ENCODE measurements around the gene TLE5.
"Not testable (repeated sequence)": the region's sequence is repeated elsewhere in the genome, so short reads cannot be mapped to it uniquely, and the experiment has no call there.

The TLE5 gene

DNA sequence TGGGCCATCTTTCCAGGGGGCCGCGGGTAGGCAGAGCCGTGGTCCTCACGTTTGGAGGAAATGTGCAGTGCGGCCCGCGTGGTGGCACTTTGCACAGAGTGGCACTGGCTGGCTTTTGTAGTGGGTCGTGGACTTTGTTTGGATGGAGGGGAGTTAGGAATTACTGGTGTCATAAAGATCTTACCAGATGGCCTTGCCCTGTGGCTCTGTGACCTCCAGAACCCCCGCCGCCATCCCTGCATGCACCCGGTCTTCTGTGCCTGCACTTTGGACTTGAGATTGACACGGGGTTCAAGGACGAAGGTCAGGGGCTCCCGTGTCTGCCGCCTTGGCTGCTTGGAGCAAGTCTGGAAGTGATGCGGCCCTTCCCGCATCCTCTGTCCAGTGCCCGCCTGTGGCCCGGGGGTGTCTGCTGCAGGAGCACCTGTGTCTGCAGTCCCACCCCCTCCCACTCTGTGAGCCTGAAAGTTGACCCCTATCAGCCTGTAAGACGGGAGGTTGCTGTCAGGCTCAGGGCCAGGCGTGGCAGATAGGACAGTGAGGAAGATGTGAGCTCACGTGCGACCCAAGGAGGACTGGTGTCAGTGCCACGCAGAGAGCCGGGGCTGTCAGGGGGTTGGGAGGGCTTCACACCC lies 34.1 kb upstream of the TLE5 start:
- no peak for DNase-seq

DNA sequence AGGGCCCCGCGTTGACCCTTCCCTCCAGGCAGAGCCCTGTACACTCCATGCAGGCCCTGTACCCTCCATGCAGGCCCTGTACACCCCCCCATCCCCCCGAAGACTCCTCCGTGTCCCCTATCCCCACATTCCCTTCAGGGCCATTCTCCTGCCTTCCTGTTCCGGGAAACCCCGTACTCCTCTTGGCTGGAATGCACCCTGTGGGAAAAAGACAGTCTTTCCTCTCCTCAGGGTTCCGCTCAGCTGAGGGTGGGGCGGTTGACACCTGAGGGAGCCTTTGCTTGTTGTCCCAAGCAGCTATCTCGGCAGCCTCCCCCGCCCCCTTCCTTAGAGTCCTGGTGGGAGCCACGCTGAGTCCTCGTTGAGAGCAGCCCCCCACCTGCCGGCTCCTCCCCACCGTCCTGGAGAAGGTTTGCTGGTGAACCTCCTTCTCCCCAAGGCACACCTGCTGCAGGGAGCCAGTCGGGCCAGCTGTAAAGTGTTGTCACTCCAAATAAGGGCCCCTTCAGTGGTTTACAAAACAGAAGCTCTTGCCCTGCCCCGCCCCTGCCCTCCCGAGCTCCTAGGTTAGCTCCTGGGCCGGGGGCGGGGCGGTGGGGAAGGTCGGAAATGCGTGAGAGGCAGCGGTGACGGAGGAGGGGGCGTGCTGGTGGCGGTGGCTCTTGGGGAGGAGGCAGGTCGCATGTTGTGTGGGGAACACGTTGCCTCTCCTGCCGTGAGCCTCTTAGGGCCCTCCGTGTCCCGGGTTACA lies 33.3 kb upstream of the TLE5 start:
- DNase-seq: peak; percentile 79

DNA sequence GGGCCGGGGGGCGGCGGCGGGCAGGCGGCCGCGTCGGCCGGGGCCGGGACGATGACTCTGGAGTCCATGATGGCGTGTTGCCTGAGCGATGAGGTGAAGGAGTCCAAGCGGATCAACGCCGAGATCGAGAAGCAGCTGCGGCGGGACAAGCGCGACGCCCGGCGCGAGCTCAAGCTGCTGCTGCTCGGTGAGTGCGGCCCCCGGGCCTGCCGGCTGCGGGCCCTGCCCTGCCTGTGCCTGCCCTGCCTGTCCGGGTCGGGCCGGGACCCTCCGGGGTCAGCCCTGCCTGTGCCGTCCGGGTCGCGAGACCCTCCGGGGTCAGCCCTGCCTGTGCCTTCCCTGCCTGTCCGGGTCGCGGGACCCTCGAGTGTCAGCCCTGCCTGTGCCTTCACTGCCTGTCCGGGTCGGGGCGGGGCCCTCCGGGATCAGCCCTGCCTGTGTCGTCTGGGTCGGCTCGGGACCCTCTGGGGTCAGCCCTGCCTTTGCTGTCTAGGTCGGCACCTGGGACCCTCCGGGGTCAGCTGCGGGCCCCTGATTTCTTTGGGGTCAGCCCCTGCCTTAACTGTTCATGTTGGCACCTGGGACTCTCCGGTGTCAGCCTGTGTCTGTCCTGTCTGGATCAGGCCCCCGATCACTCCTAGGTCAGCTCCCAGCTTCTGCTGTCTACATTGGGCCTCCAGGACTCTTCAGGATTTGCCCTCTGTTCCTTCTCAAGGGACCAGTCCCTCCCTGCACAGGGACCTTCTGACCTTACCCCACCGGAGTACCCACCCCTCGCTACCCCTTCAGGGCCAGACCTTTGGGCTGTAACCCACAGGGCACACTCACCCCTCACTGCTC lies 32.5 kb upstream of the TLE5 start:
- peak; percentile 67 for DNase-seq

DNA sequence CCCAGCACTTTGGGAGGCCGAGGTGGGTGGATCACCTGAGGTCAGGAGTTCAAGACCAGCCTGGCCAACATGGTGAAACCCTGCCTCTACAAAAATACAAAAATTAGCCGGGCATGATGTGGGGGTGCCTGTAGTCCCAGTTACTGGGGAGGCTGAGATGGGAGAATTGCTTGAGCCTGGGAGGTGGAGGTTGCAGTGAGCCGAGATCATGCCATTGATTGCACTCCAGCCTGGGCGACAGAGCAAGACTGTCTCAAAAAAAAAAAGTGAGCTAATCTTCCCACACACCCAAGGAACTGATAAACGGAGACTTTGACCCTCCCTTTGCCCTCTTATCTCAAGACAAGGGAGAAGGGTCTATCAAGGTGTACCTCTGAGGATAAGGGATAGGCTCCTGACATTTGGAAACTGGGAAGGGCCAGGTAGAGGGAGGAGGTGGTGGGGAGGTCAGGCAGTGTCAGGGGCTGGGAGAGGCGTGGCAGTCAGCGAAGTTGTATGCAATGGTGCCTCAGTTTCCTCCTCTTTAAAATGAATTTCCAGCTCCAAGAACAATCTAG lies 27.1 kb upstream of the TLE5 start:
- not testable (repeated sequence) for DNase-seq

DNA sequence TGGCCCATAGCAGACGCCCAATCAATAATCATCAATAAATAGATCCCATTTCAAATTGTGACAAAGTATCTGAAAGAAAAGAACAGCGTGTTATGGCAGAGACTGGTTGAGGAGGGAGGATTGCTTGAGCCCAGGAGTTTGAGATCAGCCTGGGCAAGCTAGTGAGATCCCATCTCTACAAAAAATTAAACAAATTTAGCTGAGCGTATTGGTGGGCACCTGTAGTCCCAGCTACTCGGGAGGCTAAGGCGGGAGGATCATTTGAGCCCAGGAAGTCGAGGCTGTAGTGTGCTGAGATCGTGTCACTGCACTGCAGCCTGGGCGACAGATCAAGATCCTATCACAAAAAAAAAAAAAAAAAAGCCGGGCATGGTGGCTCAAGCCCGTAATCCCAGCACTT lies 25.5 kb upstream of the TLE5 start:
- DNase-seq: no peak

DNA sequence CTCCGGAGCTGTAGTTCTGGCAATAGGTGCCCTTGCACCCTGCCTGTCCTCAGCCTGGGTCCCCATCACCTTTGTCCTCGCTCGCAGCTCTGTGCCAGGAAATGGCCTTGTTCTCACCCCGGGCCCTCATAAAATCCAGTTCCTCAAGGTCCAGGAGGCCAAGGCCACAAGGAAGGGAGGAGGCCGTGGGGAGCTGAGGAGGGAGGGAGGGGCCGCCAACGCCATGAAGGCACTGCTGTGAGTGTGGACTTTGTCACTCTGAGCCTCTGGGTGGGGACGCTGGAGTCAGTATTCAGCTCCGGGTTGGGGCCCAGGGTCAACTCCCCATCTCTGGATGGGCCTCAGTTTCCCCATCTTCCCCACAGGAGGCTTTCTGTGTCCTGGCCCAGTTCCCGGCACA lies 22.6 kb upstream of the TLE5 start:
- no peak for DNase-seq

DNA sequence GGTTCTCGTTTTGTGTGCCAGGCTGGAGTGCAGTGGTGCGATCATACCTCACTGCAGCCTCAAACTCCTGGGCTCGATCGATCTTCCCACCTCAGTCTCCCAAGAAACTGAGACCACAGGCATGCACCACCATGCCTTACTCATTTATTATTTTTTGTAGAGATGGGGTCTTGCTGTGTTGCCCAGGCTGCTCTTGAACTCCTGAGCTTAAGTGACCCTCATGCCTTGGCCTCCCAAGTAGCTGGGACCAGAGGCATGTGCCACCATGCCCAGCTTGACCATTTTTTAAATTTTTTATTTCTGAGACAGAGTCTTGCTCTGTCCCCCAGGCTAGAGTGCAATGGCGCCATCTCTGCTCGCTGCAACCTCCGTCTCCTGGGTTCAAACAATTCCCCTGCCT lies 21.7 kb upstream of the TLE5 start:
- DNase-seq: no peak

DNA sequence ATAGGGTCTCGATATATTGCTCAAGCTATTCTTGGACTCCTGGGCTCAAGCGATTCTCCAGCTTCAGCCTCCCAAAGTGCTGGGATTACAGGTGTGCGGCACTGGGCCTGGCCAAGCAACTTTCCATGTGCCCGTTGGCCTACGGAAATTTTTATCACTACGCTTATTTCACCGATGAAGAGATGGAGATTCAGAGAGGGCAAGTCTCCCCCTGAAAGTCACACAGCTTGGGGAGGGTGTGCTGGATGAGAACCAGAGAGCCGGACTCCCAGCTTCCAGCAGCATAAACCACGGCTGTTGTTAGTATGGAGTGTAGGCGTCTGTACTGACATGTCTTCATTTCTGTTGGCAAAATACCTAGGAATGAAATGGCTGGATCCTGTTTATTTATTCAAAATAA lies 20.0 kb upstream of the TLE5 start:
- no peak for DNase-seq

DNA sequence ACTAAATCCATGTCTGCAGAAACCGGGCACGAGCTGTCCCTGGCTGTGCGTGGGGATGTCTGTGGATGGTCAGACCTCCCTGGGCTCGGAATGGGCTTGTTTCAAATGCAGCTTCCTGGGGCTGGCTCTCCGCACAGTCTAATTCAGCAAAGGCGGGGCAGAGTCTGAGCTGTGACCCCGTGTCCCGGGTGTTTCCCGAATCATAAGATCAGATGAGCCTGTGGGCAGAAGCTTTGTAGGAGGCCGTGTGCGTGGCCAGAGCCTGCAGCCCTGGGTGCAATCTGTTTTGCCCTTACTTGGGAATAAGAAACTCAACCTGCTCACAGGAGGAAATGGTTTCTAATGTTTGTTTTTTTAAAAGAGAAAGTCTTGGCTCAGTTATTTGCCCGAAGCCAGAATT lies 18.0 kb upstream of the TLE5 start:
- DNase-seq: no peak

DNA sequence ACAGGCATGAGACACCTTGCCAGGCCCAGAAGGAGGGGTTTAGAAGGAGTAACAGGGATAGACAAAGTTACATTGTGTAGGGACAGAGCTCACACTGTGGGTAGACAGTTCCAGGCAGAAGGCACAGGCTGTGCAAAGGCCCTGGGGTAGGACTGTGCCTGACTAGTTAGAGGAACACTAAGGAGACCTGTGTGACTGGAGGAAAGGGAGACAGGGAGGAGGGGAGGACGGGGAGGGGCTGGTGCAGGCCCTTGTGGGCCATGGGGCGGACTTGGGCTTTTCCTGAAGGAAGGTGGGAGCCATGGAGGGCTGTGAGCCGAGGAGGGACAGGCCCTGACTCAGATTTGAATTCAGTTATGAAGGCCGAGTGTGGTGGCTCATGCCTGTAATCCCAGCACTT lies 17.3 kb upstream of the TLE5 start:
- no peak for DNase-seq

DNA sequence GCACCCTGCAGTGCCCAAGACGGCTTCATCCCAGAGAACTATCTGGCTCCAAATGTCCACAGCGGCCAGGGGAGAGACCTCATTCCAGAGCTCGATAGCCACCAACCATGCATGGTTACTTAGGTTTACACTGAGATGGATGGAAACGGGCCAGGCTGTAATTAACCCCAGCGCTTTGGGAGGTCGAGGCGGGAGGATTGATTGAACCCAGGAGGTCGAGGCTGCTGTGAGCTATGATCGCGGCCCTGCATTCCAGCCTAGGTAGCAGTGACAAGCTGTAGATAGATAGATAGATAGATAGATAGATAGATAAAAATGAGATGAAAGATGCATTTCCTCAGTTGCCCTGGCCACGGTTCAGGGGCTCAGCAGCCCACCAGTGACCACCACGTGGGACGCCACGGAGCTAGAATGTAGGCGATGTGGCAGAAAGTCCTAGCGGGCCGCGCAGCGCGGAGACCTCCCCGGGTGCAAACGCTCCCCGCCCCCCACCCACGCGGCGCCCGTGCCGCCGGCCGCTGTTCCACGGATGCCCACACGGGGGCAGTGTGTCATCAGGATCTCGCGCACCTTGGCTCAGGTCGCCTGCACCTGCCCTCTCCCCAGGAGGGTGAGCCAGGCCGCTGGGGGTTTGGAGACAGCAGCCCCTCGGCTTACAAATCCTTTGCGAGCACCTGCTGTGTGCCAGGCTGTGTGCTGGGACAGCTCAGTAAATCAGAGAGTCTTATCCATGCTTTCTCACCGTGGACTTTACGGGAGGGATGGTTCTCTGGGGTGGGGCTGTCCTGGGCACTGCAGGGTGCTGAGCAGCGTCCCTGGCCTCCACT lies 13.5 kb upstream of the TLE5 start:
- peak; percentile 93 for DNase-seq

DNA sequence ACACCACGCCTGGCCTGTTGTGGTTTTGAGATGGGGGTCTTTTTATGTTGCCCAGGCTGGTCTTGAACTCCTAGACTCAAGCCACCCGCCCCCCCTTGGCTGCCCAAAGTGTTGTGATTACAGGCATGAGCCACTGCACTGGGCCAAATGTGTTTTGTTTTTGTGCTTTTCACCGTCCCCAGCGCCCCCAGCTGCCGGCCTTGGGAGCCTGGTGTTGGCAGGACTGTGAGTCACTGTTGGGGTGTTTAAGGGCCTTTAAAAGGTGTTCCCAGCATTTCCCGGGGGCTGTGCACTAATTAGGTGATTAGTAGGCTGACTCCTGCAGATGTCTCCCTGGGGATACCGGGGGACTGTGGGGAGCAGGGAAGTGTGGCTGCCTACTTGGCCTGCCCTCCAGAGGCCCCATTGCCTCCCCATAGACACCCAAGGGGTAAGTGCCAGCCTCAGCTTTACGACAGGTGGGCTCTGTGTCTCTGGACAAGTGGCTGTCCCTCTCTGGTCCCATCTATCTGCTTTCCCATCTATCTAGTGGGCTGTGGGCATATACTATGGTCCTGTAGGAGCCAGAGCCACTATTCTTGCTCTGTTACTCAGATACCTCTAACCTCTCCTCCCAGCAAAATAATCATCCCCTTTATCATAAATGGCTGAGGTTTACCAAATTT lies 11.8 kb upstream of the TLE5 start:
- DNase-seq: no peak

DNA sequence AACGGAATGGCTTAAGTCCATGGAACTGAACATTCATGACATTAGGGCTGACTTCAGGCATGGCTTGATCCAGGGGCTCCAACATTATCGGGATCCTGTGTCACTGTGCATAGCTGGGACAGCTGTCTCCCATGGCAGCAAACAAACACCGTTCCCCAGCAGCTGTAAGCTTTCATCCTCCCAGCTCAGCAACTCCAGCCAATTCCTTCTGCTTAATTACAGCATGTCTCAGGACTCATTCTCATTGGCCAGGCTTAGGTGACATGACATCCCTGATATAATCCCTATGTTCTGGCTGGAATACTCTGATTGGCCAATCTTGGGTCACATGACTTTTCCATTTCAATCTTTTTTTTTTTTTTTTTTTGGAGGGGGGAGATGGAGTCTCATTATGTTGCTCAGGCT lies 10.9 kb upstream of the TLE5 start:
- no peak for DNase-seq

DNA sequence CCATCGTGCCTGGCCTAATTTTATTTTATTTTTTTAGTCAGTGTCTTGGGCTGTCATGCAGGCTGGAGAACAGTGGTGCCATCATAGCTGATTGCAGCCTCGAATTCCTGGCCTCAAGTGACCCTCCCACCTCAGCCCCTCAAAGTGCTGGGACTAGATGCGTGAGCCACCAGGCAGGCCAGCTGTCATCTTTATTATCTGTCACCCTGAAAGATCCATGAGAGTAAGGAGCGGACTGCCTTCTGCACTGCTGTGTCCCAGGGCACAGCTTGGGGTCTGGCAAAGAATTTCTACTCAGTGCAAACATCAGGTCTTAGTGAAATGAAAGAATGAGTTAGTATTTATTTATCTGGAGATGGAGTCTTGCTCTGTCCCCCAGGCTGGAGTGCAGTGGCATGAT lies 9.5 kb upstream of the TLE5 start:
- DNase-seq: no peak

DNA sequence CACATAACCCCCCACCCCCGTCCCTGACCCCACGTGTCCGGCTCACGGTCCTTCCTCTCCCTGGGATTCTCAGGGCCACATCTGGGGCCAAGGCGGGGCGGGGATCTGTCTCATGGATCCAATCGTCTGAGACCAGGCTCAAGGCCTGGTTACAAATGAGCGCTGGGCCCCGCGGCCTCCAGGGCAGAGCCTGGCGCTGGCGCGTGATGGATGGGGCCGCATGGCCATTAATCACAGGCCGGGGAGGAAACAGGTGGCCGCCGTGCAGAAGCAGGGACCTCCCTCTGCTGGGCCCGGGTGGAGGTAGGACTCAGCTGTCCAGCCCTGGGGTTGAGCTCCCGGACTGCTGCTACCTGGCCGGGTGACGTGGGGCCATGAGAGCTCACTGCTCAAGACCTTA lies 5.8 kb upstream of the TLE5 start:
- no peak for DNase-seq

DNA sequence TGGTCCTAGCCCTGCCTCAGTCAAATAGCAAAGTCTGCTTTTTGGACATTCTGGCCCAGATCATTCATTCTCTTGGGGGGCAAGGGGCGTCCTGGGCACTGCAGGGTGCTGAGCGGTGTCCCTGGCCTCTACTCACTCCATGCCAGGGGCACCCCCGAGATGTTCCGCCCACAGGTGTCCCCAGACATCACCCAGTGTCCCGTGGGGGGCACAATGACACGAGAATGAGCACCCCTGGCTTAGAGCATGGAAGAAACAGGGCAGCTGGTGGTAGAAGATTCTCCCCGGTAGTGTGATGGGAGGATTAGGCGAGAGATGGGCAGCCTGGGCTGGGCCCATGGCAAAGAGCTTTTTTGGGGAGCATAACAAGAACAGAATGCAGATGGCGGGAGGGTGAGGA lies 5.3 kb upstream of the TLE5 start:
- DNase-seq: no peak

DNA sequence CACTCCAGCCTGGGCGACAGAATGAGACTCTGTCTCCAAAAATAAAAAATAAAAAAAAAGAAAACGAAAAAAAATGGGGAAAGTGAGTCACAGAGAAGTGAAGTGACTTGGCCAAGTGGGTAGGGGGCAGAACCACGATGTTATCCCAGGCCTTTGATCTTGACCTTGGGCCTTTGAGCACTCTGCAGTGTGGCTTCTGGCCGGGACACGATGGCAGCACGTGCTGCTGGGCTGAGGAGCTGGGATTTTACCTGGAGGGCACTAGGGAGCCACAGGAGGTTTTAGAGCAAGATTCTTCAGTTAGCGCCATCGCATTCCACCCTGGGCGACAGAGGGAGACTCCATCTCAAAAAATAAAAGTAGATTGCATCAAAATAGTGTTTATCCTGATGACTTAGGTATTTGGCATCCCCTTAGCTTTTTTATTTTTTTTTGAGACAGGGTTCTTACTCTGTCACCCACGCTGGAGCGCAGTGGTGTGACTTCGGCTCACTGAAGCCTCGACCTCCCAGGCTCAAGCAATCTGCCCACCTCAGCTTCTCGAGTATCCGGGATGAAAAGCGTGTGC lies 4.3 kb upstream of the TLE5 start:
- no peak for DNase-seq

DNA sequence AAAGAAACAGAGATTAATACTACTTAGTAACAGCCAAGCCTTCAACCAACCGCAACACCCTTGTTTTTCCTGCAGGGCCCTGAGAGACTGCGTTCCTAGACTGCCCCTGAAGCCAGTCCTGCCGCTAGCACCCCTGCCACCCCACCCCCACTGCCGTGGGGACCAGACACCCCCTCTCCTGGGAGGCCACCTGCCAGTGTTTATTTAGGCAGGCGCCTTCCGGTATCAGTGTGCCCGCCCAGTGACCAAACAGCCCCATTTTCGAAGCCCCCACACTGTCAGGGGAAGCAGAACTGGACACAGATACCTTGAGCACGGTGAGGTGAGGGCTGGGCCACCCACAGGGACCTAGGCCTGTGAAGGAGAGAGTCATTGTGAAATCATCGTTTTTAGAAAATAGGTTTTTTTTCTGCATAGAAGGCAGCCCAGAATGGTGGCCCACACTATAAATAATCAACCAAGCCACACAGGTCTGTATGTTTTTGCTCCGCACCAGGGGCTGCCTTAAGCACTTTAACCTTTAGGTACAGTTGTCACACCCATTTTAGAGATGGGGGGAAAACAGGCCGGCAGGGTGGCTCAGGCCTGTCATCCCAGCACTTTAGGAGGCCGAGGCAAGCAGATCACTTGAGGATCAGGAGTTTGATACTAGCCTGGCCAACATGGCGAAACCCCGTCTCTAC lies 3.5 kb upstream of the TLE5 start:
- no peak for DNase-seq

DNA sequence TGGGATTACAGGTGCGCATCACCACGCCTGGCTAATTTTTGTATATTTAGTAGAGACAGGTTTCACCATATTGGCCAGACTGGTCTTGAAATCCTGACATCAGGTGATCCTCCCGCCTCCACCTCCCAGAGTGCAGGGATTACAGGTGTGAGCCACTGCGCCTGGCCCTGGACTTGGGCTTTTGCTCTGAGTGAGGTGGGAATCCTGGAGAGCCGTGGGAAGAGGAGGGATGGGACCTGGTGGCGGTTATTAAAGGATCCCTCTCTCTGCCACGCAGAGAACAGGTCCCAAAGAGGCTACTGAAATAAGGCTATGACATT lies 1.7 kb upstream of the TLE5 start:
- DNase-seq: no peak

DNA sequence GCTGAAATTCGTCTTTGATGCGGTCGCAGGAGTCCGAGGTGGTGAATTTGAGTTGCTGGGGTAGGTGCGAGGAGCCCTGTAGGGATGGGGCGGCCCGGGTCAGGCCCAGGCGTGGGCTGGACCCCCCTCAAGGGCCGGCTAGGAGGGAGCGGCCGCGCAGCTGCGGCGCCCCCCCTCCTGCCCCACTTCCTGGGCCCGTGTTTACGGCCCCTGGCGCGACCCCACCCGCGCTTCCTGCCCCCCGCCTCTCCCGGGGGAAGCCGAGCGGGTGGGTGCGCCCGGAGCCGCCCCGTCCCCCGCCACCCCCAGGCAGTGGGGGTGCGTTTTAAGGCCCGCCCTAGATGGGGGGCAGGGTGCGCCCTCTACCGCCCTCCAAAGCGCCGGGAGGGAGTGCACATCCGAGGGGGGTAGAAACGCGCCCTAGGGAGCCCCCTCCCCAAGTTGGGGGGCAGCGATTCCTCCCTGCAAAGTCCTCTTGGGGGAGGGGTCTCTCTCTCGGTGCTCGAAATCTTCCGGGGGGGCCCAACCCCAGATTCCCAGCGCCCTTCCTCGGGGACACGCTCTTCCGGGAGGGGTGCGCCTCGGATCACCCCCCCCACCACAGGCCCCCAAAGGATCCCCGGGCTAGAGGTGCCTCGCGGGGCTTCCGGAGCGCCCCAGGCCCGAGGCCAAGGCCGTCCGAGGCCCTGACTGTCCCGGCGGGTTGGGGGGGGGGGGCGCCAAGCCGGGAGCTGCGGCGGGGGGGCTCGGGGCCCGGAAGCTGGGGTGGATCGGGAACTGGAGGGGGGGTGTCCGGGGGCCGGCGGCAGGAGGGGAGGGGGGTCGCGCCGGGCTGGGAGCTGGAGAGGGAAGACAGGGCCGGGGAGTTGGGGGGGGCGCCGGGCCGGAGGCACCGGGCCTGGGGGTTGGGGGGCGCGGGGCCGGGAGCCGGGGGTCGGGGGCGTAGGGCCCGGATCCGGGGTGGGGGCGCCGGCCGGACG lies 823 bp downstream of the TLE5 start:
- DNase-seq: peak; percentile 89

Measured in activated effector memory CD4-positive, alpha-beta T cell treated with anti-CD3 and anti-CD28 coated beads, Interleukin-2, amount 50 U/mL, for 16 hours (primary cell).